Panc1 (cell line): ENCODE measurements around the gene ATXN7. TPM values are rescaled to one million over a fixed set of nuclear protein-coding genes. Genes with fewer than 3 reads are reported as not detected.
A peak's percentile ranks its signal among the peaks of the same experiment; 100 is the strongest.

ENCODE experiments used
- ATAC-seq: fragments of 200-7000 bp; cut with Tn5 transposase; 2 replicates; pipeline ENCODE4 v1.9.1; 2020; ENCODE audit warnings: mild to moderate bottlenecking, moderate library complexity
- BruUV-seq: library from RNA; stranded (reverse); fragments of 400-500 nt; replicated peaks from 2 replicates; lab custom pipeline; 2021; lab: Mats Ljungman, UMichigan
- CTCF ChIA-PET: fragments of 300-600 bp; sonication (Branson Sonifier 250); formaldehyde crosslinking; loops from one replicate; lab custom pipeline; 2022; ENCODE audit warnings: antibody characterized with exemption; lab: Charles Lee
- POLR2A ChIA-PET: fragments of 300-600 bp; sonication (Branson Sonifier 250); formaldehyde crosslinking; loops from one replicate; lab custom pipeline; 2022; ENCODE audit warnings: antibody characterized with exemption; lab: Charles Lee
- DNase-seq: peaks from one replicate; pipeline ENCODE4 v3.0.0-alpha.2; 2010; ENCODE audit warnings: low read depth, low spot score
- H3K27ac ChIP-seq: 2 replicates; pipeline ENCODE4 v1.5.1; 2011; ENCODE audit warnings: mild to moderate bottlenecking, low read length, inconsistent platforms
- H3K27me3 ChIP-seq: fragments of 200-500 bp; sonication (Bioruptor generic); 2 replicates; pipeline ENCODE4 v1.6.0; 2014; ENCODE audit warnings: low read length, inconsistent platforms; ENCODE audit not compliant: control insufficient read depth, insufficient read depth
- H3K36me3 ChIP-seq: fragments of 200-500 bp; sonication (Bioruptor generic); 2 replicates; pipeline ENCODE4 v1.5.1; 2014; ENCODE audit warnings: inconsistent platforms, mild to moderate bottlenecking, low read length, moderate library complexity; ENCODE audit not compliant: control insufficient read depth, insufficient read depth
- H3K4me1 ChIP-seq: 2 replicates; pipeline ENCODE4 v1.5.1; 2011; ENCODE audit warnings: inconsistent platforms, mild to moderate bottlenecking, low read length, moderate library complexity; ENCODE audit not compliant: control insufficient read depth, insufficient read depth
- H3K4me3 ChIP-seq, 2 experiments: 2 replicates each; pipeline ENCODE4 v1.5.1; 2011 to 2012; ENCODE audit warnings: low read depth in 2 of 2, low read length in 2 of 2, mild to moderate bottlenecking in 2 of 2, inconsistent platforms in 1 of 2, moderate library complexity in 1 of 2
- H3K9me3 ChIP-seq: fragments of 200-500 bp; sonication (Bioruptor generic); 2 replicates; pipeline ENCODE4 v1.5.1; 2014; ENCODE audit warnings: low read depth, mild to moderate bottlenecking, inconsistent platforms, low read length, moderate library complexity; ENCODE audit not compliant: control insufficient read depth, insufficient read depth
- CTCF ChIP-seq: fragments of 450-650 bp; IDR thresholded peaks from 2 replicates; pipeline ENCODE4 v1.5.1; 2017; ENCODE audit warnings: mild to moderate bottlenecking
- POLR2AphosphoS5 ChIP-seq: IDR thresholded peaks from 2 replicates; pipeline ENCODE4 v1.6.1; 2012; ENCODE audit warnings: mild to moderate bottlenecking, low read depth, low read length, moderate library complexity
- REST ChIP-seq, 2 experiments: IDR thresholded peaks; 2 replicates each; pipeline ENCODE4 v1.6.1; 2011 to 2012; ENCODE audit warnings: low read depth in 2 of 2, control low read depth in 1 of 2, low read length in 1 of 2, mild to moderate bottlenecking in 1 of 2, moderate library complexity in 1 of 2; ENCODE audit not compliant: insufficient read depth in 1 of 2
- SIN3A ChIP-seq: IDR thresholded peaks from 2 replicates; pipeline ENCODE4 v1.6.1; 2012; ENCODE audit warnings: low read depth, mild to moderate bottlenecking, low read length, moderate library complexity, borderline replicate concordance; ENCODE audit not compliant: insufficient read depth
- TCF7L2 ChIP-seq: IDR thresholded peaks from 2 replicates; pipeline ENCODE4 v1.6.1; 2011; ENCODE audit warnings: mild to moderate bottlenecking, low read depth, low read length, inconsistent platforms
- in situ Hi-C: cut with HindIII; loops from 2 replicates; pipeline ENCODE4 v1.10.0; 2016; ENCODE audit warnings: low sequenced_read_pairs, low pct_unique_long_range_greater_than_20kb
- intact Hi-C: fragments of 100-400 bp; cut with micrococcal nuclease; formaldehyde crosslinking; loops from one replicate; pipeline ENCODE4 v1.10.0; 2022; ENCODE audit not compliant: unreplicated experiment
- total RNA-seq: library from RNA; stranded (reverse); gene quantifications from one replicate; pipeline ENCODE4 v1.2.1, GENCODE V29; 2021; ENCODE audit not compliant: unreplicated experiment

ATXN7 gene
- total RNA-seq, 1 experiment from 2014 or later, result 17.3 TPM

DNA sequence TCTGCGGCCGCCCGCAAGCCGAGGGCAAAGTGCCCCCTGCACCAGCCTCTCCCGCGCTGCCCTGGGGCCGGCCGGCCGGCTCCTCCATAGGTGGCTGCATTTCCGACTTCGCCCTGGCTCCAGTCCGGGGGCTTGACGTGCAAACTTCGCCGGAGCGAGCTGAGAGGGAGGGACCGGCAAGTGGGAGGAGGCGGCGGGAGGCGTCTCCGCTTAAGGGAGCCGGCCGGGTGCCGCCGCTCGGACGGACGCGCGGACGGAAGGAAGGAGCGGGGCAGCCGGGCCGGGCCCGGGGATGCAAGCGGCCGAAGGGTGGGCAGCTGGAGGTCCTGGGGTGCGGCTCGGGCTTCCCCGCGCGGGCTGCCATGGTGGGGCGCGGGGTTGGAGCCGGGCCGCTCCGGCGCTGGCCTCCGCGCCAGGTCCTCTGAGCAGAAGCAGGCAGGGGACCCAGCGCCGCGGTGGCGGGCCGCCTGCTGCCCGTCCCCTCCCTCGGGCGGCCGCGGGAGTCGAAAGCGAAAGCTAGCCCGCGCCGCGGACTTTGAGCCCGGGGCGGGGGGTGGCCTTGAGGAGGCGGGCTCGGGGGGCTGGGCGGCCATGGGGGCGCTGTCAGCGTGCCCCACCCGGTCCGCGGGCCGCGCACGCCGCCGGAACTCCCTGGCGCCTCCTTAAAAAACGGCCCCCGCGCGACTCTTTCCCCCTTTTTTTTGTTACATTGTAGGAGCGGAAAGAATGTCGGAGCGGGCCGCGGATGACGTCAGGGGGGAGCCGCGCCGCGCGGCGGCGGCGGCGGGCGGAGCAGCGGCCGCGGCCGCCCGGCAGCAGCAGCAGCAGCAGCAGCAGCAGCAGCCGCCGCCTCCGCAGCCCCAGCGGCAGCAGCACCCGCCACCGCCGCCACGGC is 48.5 kb downstream of the ATXN7 start, which contains the start of gene SCAANT1:
TSS of gene SCAANT1 (minus strand) at position 511 of the 895 bp plus-strand sequence.
- in situ Hi-C loops (no loop called here), intact Hi-C loops (no loop called here)
- no TSS peak for BruUV-seq
- DNase-seq (no peak), ATAC-seq (peak; percentile 89)
- Histone ChIP-seq H3K36me3 (no peaks in the 10 kb centered on the region), H3K9me3 (no peaks in the 10 kb centered on the region), H3K27me3 (no peaks in the 10 kb centered on the region), H3K4me1 (peaks cover 12% of the 10 kb centered on the region), H3K4me3 (peak within 1 kb of the TSS; percentile 58 to 70), H3K27ac (peak within 1 kb of the TSS; percentile 77)
- POLR2A ChIA-PET, result interaction anchor here (0.6 kb wide), 1 partner anchor 39 kb away, joined by 4 read pairs; no protein-coding TSS in a partner anchor
- TF ChIP-seq CTCF (0 out of 2 replicates have a peak, but pooled peaks have one; percentile 18), TCF7L2 (no peak)
- CTCF ChIA-PET, result interaction anchor here (0.5 kb wide), 1 partner anchor 64 kb away, joined by 10 read pairs; no protein-coding TSS in a partner anchor

DNA sequence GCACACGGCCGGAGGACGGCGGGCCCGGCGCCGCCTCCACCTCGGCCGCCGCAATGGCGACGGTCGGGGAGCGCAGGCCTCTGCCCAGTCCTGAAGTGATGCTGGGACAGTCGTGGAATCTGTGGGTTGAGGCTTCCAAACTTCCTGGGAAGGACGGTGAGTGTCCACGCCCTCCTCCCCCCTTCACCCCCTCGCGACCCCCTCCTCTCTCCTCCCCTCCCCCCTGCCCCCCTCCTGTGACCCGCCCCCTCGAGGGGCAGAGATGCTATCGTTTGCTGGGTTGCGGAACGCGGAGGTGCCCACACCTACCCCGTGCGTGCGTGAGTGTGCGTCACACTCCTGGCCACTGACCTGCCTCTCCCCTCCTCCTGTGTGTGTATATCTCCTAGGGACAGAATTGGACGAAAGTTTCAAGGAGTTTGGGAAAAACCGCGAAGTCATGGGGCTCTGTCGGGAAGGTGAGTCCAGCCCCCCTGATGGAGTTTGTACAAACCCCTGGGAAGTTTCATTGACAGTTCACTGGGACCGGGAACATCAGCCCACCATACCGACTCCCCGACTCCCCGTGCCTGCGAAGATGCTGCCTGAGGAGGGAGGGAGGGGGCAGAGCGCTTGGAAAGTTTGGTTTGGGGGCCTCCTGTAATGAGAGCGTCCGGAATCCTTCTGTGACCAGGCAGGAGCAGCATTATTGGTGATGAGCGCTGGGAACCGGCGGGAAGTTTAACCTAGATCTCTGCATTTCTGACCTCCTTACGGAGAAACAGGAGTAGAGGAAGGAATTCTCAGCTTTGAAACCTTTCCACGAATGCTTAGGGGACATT is 49.3 kb downstream of the ATXN7 start:
- in situ Hi-C loops, result no loop called here
- Histone ChIP-seq H3K27me3 (no peaks in the 10 kb centered on the region), H3K27ac (peak overlapping the region; percentile 65; the same call in 1 of the 2 replicates), H3K4me1 (peaks cover 16% of the 10 kb centered on the region), H3K4me3 (peak overlapping the region; percentile 58 to 70), H3K9me3 (no peaks in the 10 kb centered on the region), H3K36me3 (no peaks in the 10 kb centered on the region)
- TF ChIP-seq POLR2AphosphoS5, result no peak
- no peak for TF ChIP-seq REST (IDR thresholded peaks at IDR 0.05; ENCODE audit: insufficient read depth in 1 of 2, low read depth in 2 of 2, low read length in 1 of 2)
- no peak for TF ChIP-seq TCF7L2
- TF ChIP-seq SIN3A, result no peak
- TF ChIP-seq CTCF, result no peak
- CTCF ChIA-PET, result interaction anchor here (0.5 kb wide), 1 partner anchor 65 kb away, joined by 10 read pairs; no protein-coding TSS in a partner anchor
- DNase-seq, result no peak
- no TSS peak for BruUV-seq
- intact Hi-C loops, result no loop called here
- peak; percentile 74 for ATAC-seq
- POLR2A ChIA-PET, result no interaction called here
